DMS79 (cell line): Measurements from ENCODE around the gene CHMP2B.
"Not testable (repeated sequence)": the region's sequence is repeated elsewhere in the genome, so short reads cannot be mapped to it uniquely, and the experiment has no call there.

Experiments
- DNase-seq: peaks from one replicate; lab custom pipeline; 2025; lab: John Stamatoyannopoulos, UW

Gene CHMP2B

GRCh38 chr3:87233805-87234204 is 6.7 kb downstream of the CHMP2B start:
- no peak for DNase-seq

DNA sequence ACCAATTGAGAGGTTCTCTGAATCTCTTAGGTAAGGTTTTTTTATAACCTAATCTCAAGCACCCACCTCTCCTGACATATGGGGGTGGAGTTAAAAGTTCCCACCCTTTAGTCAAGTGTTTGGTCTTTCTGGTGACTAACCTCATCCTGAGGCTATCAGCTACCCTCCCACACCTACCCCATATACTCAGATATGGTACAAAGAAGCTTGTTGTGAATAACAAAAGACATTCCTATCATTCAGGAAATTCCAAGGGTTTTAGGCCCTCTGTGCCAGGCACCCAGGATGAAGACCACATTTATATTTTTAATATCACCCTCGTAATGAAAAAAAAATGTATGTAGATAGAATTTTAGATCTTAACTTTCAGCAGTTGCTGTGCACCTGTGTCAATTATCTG is 9.0 kb downstream of the CHMP2B start:
- no peak for DNase-seq

GRCh38 chr3:87246662-87247429 is 19.7 kb downstream of the CHMP2B start:
- DNase-seq, result no peak

DNA sequence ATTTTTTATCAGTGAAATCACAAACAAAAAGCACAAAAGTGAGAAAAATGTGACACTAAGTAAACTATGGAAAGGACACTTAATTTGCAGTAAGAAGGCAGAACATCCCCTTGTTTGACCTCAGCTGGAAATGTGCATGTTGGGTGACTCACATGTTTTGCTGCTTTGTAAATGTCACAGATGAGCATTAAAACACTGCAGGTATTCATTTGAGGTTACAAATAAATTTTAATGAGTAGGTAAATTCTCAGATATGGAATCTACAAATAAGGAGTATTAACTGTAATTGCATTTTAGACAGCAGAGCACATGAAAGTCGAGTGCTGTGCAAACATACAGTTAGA is 20.3 kb downstream of the CHMP2B start:
- no peak for DNase-seq

DNA sequence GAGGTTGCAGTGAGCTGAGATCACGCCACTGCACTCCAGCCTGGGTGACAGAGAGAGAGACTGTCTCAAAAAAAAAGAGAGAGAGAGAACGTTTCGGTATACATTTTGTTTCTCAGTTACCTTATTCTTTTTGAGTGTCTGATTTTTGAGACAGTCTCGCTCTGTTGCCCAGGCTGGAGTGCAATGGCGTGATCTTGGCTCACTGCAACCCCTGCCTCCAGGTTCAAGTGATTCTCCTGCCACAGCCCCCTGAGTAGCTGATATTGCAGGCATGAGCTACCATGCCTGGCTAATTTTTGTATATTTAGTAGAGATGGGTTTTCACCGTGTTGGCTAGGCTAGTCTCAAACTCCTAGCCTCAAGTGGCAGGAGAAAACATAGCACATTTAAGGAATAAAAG is 21.1 kb downstream of the CHMP2B start:
- not testable (repeated sequence) for DNase-seq

DNA sequence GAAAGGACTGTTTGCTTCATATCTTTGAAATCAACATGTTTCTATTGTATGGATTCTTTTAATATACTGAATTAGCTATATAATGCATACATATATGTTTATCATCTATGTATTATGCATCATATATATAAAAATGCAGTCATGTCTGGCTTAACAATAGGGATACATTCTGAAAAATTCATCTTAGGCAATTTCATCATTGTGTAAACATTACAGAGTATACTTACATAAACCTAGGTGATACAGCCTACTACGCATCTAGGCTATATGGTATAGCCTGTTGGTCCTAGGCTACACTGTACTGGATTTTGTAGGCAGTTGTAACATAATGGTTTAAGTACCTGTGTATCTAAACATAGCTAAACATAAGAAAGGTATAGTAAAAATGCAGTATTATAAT is 21.7 kb downstream of the CHMP2B start:
- DNase-seq, result no peak

GRCh38 chr3:87250009-87250408 is 22.9 kb downstream of the CHMP2B start:
- no peak for DNase-seq

DNA sequence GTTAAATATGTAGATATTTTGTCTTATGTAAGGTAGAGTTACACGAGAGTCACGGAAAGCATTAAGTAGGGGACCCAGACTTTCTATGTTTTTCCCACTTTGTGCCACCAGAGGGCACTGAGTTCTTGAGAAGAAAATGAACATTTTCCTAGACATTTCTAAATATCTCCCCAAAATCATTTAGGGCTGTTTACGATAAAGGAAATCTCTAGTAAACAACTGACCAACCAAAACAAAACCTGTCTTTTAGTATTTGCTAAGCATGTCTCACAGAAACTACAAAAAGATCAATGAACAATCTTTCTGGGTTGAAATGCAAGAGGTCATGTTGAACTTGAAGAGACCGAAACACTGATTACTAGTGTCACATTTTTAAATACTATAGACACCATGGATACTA is 33.2 kb downstream of the CHMP2B start:
- DNase-seq, result no peak

- no peak for DNase-seq
Observed at GRCh38 chr3:87261925-87262324, 34.8 kb downstream of the CHMP2B start.

DNA sequence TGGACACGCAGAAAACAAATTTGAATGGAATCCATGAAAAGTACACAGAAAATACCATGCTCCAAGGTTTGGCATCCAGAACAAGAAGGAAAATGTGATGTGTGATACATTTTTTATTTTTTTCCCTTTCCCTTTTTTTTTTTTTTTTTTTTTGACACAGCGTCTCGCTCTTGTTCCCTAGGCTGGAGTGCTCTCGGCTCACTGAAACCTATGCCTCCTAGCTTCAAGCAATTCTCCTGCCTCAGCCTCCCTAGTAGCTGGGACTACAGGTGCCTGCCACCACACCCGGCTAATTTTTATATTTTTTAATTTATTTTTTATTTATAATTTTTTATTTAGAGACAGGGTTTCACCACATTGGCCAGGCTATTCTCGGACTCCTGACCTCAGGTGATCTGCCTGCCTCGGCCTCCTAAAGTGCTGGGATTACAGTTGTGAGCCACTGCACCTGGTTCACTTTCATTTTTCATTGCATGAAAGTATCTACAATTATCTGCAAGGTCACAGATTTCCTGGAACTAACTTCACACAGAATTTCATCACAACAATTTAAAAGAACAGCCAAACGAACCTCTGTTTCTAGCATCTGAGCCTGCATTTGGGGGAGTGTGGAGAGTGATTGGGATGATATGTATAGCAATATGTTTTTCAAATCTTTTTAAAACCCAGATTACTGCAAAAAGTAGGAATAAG is 41.0 kb downstream of the CHMP2B start:
- DNase-seq, result no peak

- DNase-seq, result no peak
Observed at GRCh38 chr3:87268646-87269211, 41.6 kb downstream of the CHMP2B start.

DNA sequence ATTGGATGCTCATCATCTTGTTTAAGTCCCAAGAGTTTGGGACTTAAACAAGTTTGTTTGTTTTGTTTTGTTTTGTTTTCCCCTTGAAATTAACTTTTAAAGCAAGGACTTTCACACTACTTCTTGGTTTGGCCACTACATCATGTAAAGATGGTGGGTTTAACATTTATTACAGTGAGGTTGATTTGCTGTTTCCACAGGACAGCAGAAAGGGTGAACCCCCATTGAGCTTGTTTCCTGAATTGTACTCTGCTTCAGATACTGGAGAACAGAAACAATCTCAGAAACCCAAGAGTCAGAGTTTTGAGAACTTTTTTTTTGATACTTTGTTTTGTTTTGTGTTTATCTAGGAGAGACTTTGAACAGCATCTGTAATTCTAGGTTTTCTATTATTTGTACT is 42.6 kb downstream of the CHMP2B start:
- no peak for DNase-seq

DNA sequence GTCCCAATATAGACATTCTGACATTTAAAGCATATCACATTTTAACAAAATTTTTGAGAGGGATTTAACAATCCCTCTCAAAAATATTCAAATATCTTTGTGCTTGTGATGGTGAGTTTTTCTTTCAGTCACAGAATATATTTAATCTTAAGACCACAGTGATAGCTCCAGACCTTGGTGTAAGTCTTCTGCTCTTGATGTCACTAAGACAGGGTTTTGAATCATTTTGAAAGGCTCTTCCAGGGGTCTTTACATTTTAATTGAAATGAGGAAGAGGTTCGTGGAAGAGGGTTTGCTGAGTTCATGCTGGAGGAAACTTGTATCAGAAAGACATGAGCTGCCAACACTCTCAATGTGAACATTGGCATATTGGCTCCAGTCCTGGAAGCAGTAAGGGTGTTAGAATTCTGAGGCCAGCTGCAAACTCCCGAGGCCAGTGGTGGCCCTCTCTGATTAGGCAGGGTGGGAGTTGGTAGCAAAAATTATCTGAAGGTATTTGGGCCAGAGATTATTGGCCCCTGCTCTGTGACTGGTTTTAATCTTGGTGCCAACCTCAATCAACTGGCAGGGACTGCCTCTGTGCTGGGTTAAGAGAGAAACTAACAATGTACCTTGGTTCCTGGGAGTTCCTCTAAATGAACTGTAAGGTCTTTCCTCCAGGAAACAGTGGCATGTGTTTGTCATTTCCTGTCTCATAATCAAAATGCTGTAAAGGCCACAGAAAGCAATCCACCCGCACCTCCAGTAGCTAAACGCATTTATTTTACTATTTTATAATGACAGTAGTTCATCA is 44.0 kb downstream of the CHMP2B start:
- no peak for DNase-seq

- DNase-seq, result no peak
Observed at GRCh38 chr3:87272718-87273341, 45.7 kb downstream of the CHMP2B start.

GRCh38 chr3:87276484-87276883 is 49.4 kb downstream of the CHMP2B start, which contains the start of gene POU1F1:
POU1F1 (minus strand) TSS chr3:87276584; CDS start chr3:87276462, 122 bp downstream.
- DNase-seq, result no peak

DNA sequence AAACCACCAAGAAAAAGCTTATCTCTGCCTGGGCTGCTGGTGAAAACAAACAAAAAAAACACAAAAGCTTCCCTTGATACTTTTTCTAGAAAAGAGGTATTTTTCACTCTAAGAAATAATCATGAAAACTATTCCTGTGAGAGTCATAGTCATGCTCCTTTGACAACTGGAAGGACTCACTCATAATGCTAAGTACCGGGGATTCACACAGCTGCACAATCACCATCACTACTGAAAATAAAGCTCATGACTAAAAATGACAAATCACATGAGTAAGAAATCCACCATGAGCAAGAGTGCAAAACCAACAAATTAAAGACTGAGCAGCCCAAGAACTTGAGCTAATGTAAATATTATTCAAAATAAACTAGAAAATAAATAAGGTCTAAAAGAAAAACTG is 59.9 kb downstream of the CHMP2B start:
- DNase-seq, result no peak

GRCh38 chr3:87288446-87288845 is 61.3 kb downstream of the CHMP2B start:
- no peak for DNase-seq

DNA sequence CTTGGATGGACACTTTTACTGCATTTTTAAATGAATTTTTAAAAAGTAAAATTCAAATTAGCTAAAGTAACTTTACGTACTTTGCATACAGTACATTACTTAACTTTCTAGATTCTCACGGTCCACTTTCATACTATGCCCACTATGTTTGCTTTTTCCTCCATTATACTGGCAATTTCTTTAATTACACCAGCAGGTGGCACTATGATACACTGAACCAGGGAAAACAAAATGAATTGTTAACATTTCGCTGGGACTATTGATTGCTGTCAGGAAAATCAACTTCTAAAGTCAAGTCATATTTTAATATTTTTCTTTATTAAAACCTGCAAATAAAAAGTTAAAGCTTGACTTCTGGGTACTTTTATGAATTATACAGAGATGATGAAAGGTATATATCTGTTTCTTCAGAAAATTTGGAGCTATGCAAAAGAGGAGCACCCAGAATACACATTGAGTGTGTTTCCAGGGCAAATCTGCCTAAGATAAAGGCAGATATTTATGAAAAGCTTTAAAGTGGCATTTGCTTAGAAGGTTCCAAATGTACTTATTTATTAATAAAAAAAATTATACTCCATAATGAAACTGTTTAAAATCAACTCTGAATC is 71.1 kb downstream of the CHMP2B start:
- no peak for DNase-seq

DNA sequence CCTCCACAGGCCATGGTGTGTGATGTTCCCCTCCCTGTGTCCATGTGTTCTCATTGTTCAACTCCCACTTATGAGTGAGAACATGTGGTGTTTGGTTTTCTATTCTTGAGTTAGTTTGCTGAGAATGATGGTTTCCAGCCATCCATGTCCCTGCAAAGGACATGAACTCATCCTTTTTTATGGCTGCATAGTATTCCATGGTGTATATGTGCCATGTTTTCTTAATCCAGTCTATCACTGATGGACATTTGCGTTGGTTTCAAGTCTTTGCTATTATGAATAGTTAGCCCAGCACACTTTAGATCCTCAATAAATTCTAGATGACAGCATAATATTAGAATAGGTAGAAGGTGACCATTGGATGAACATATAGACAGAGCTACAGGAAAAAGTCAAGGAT is 77.9 kb downstream of the CHMP2B start:
- DNase-seq, result not testable (repeated sequence)
